ENCODE results near the gene CDH1. TPM values are rescaled to one million over a fixed set of nuclear protein-coding genes. Genes with fewer than 3 reads are reported as not detected.

CDH1 gene
- total and polyA plus RNA-seq, 3 experiments from 2014 or later: 0.18 to 0.94 (median 0.37) TPM

Other genes starting within 250 kb of the CDH1 start
- 10 to 100 TPM; 22.4 to 24.3 TPM for gene ZFP90, start 198.0 kb upstream of the CDH1 start, total RNA-seq
- 24.0 TPM for gene ZFP90, start 198.0 kb upstream of the CDH1 start, polyA plus RNA-seq
- gene CDH3, start 92.0 kb upstream of the CDH1 start, total RNA-seq: not detected
- 0.14 TPM for gene CDH3, start 92.0 kb upstream of the CDH1 start, polyA plus RNA-seq
- gene TANGO6, start 106.2 kb downstream of the CDH1 start, total RNA-seq: 10 to 100 TPM; 28.9 to 30.3 TPM
- gene TANGO6, start 106.2 kb downstream of the CDH1 start, polyA plus RNA-seq: 19.5 TPM